Esophagus muscularis mucosa (tissue), 4 donors: ENCODE data around the gene DSCAML1. TPM values are rescaled to one million over a fixed set of nuclear protein-coding genes. Genes with fewer than 3 reads are reported as not detected.

ENCODE experiments used
- DNase-seq: peaks from one replicate; pipeline ENCODE4 v3.0.0-alpha.2; 2017; ENCODE audit errors: extremely low spot score
- H3K27ac ChIP-seq, 4 donors: fragments of 200-600 bp; sonication (generic); replicated peaks in 1 of 4; 1 replicate in 3 of 4; 2 replicates in 1 of 4; pipeline ENCODE4 v1.5.1; 2016 to 2019; ENCODE audit warnings: mild to moderate bottlenecking in 1 of 4
- H3K27me3 ChIP-seq, 4 donors: fragments of 200-600 bp; sonication (generic); one replicate each; pipeline versions ENCODE4 v1.5.1 to v1.6.0; 2016 to 2019
- H3K36me3 ChIP-seq, 4 donors: fragments of 200-600 bp; sonication (generic); one replicate each; pipeline ENCODE4 v1.5.1; 2016 to 2019
- H3K4me1 ChIP-seq, 4 donors: fragments of 200-600 bp; sonication (generic); one replicate each; pipeline ENCODE4 v1.5.1; 2016 to 2019
- H3K4me3 ChIP-seq, 4 donors: fragments of 200-600 bp; sonication (generic); 1 replicate in 2 of 4; 2 replicates in 2 of 4; pipeline ENCODE4 v1.5.1; 2016 to 2019; ENCODE audit warnings: mild to moderate bottlenecking in 4 of 4, moderate library complexity in 1 of 4
- H3K9me3 ChIP-seq, 4 donors: fragments of 200-600 bp; sonication (generic); 1 replicate in 3 of 4; 2 replicates in 1 of 4; pipeline ENCODE4 v1.5.1; 2016 to 2019
- EP300 ChIP-seq: sonication (generic); formaldehyde crosslinking; IDR thresholded peaks from one replicate; pipeline ENCODE4 v1.6.1; 2017; ENCODE audit warnings: antibody characterized with exemption
- POLR2A ChIP-seq: fragments of 450-650 bp; IDR thresholded peaks from one replicate; pipeline ENCODE4 v1.6.1; 2017; ENCODE audit warnings: antibody characterized with exemption, moderate library complexity, mild to moderate bottlenecking, low read depth
- POLR2AphosphoS5 ChIP-seq, 2 donors: sonication (generic); formaldehyde crosslinking; IDR thresholded peaks; one replicate each; pipeline ENCODE4 v1.6.1; 2017; ENCODE audit warnings: antibody characterized with exemption in 2 of 2
- WGBS: methylation state at CpG from one replicate; pipeline ENCODE4 v1.1.5; 2018; 5-methylcytosine and 5-hydroxymethylcytosine counted together
- intact Hi-C: fragments of 100-400 bp; cut with DNase I; formaldehyde crosslinking; loops from one replicate; pipeline ENCODE4 v1.15.1; 2023
- total RNA-seq, 4 donors: library from RNA; depleted of rRNA; stranded (reverse); fragments of >200 nt; gene quantifications; one replicate each; pipeline versions ENCODE4 v1.1.0 to v1.2.1, GENCODE V29; 2016
- TF ChIP-seq, protein P1 (sequence below), 3 experiments: fragments of 200-600 bp in 2 of 3; fragments of 450-650 bp in 1 of 3; sonication (generic) in 2 of 3; IDR thresholded peaks; one replicate each; pipeline ENCODE4 v1.5.1; 2017 to 2019; ENCODE audit warnings: antibody characterized with exemption in 3 of 3, mild to moderate bottlenecking in 2 of 3, moderate library complexity in 1 of 3

Gene DSCAML1
- total RNA-seq, 4 donors from 2014 or later: 0.50 to 5.8 (median 1.2) TPM

DNA sequence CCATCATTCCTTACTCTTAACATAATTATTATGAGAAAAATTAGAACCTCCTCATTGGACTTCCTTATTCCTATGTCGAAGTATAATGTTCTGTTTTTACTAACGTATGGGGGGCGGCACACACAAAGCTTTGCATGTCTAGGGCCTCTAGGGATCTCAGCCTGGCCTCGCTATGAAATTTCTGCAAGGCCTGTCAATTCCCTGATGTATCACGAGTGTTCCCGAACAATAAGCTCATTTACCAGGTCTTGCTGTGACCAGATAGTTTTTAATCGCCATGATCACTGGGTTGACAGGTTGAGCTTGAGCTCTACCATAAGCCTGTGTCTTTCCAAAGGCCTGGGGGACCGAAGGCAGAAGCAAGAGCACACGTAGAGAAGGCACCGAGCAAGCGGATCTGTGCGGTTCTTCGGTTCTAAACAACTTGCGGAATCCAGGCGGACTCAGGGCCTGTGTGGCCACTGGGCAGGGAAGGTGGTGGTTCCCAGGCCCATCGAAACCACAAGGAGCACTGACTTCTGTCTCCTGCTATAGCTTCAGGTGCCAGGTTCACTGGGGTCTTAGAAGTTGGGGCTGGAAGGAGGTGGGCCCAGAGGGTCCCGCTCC is 37.9 kb upstream of the DSCAML1 start:
- H3K4me1 ChIP-seq: peaks cover 0 to 24% (median 14%) of the 10 kb centered on the region in 4 donors
- intact Hi-C loops: no loop called here
- H3K36me3 ChIP-seq: peaks cover 0 to 28% (median 27%) of the 10 kb centered on the region in 4 donors
- peaks cover 0 to 29% (median 0%) of the 10 kb centered on the region in 4 donors for H3K27me3 ChIP-seq
- H3K9me3 ChIP-seq: no peaks in the 10 kb centered on the region
- no peak overlapping the region for H3K4me3 ChIP-seq
- WGBS: 90% methylated on average over 15 of the region's 17 CpGs
- DNase-seq: no peak
- TF ChIP-seq EP300 (no peak), POLR2AphosphoS5 (IDR thresholded peaks at IDR 0.05) (no peak), POLR2A (no peak)
- TF ChIP-seq, protein P1, sequence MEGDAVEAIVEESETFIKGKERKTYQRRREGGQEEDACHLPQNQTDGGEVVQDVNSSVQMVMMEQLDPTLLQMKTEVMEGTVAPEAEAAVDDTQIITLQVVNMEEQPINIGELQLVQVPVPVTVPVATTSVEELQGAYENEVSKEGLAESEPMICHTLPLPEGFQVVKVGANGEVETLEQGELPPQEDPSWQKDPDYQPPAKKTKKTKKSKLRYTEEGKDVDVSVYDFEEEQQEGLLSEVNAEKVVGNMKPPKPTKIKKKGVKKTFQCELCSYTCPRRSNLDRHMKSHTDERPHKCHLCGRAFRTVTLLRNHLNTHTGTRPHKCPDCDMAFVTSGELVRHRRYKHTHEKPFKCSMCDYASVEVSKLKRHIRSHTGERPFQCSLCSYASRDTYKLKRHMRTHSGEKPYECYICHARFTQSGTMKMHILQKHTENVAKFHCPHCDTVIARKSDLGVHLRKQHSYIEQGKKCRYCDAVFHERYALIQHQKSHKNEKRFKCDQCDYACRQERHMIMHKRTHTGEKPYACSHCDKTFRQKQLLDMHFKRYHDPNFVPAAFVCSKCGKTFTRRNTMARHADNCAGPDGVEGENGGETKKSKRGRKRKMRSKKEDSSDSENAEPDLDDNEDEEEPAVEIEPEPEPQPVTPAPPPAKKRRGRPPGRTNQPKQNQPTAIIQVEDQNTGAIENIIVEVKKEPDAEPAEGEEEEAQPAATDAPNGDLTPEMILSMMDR (IDR thresholded peaks at IDR 0.05): no peak
- H3K27ac ChIP-seq: no peak overlapping the region

DNA sequence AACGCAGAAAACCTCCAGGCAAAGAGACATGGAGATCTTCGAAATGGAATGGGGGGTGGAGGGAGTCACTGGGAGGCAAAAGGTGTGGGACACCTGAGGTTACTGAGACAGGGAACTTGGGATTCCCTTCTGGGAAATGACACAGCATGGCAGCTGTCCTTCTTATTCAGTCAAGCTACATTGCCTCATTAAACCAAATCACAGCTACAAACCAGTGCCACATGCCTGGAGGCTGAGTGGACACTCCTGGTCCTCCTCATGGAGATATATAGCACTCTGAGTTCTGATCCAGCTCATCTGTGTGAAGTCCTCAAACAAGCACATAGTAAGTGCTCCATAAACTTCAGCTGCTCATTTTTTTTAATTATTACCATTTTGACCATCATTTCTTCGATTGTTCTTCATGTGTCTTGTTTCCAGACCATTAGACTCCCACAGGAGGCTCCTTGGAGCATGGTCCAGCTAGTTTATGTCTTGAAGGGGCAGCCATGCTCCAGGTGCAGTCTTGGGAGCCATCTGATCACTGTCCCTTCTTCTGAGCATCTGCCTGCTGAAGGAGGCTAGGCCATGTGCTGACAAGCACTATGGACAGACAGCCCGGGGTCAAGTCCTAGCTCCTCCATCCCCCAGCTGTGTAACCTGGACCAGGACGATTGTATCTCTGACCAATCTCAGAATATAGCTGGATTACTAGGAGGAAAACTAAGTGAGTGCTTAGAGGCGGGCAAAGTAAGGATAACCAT is 37.2 kb upstream of the DSCAML1 start:
- intact Hi-C loops: no loop called here
- Histone ChIP-seq H3K9me3 (no peaks in the 10 kb centered on the region), H3K4me3 (no peak overlapping the region), H3K4me1 (peaks cover 1 to 31% (median 21%) of the 10 kb centered on the region in 4 donors), H3K27me3 (peaks cover 0 to 34% (median 0%) of the 10 kb centered on the region in 4 donors), H3K36me3 (peaks cover 0 to 21% (median 20%) of the 10 kb centered on the region in 4 donors), H3K27ac (no peak overlapping the region)
- no peak for TF ChIP-seq EP300
- TF ChIP-seq POLR2A: no peak
- TF ChIP-seq, protein P1 (IDR thresholded peaks at IDR 0.05): no peak
- no peak for TF ChIP-seq POLR2AphosphoS5 (IDR thresholded peaks at IDR 0.05)
- WGBS: 99% methylated on average over 6 of the region's 6 CpGs
- DNase-seq: no peak

DNA sequence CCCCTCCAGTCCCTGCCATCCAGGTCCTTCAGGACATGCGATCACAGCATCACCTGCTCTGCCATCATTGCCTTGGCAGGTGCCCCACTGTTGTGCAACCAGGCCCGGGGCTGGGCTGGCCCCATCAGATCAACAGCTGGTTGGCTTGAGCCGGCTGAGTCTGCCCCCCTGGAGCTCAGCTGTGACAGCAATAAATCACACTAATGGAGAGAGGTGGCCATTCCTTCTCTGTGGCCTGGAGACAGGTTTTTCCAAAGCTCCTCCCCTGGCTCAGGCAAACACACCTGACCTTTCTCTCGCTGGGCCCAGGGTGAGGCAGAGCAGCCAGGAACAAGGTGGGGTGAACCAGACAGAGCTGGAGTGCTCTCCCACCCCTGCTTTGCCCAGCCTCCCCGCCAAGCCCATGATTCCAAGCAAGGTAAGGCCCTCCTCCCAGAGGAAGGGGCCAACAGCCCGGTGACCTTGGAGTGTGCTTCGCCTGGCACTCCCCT is 36.4 kb upstream of the DSCAML1 start:
- DNase-seq: no peak
- Histone ChIP-seq H3K27me3 (peaks cover 0 to 42% (median 0%) of the 10 kb centered on the region in 4 donors), H3K4me1 (peaks cover 8 to 39% (median 29%) of the 10 kb centered on the region in 4 donors), H3K36me3 (peaks cover 0 to 13% (median 12%) of the 10 kb centered on the region in 4 donors), H3K27ac (no peak overlapping the region), H3K4me3 (no peak overlapping the region), H3K9me3 (no peaks in the 10 kb centered on the region)
- TF ChIP-seq EP300 (no peak), POLR2AphosphoS5 (IDR thresholded peaks at IDR 0.05) (no peak), POLR2A (no peak)
- TF ChIP-seq, protein P1 (IDR thresholded peaks at IDR 0.05): no peak
- WGBS: 65% methylated on average over 6 of the region's 7 CpGs
- intact Hi-C loops: no loop called here

DNA sequence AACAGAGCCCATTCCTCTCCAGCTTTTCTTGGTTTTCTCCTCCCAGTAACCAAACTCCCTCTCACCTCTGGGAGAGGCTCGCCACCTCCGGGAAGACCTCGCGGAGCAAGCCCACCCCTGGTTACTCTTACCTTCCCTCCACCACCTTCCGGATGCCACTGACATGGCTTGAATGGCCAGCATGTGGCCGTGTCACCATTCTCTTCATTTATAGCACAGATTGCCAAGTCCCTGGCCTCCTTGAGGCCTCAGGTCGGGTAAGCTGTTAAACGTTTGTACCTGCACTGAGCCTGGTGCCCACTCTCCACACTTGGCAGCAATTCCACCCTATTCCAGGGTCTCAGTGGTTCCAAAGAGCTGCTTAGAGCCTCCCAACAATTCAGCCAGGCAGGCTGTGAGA is 35.5 kb upstream of the DSCAML1 start:
- peaks cover 11 to 48% (median 33%) of the 10 kb centered on the region in 4 donors for H3K4me1 ChIP-seq
- H3K27ac ChIP-seq: no peak overlapping the region
- no peak for DNase-seq
- TF ChIP-seq, protein P1 (IDR thresholded peaks at IDR 0.05): no peak
- TF ChIP-seq EP300 (no peak), POLR2AphosphoS5 (IDR thresholded peaks at IDR 0.05) (no peak), POLR2A (no peak)
- H3K4me3 ChIP-seq: no peak overlapping the region
- intact Hi-C loops: no loop called here
- peaks cover 0 to 52% (median 0%) of the 10 kb centered on the region in 4 donors for H3K27me3 ChIP-seq
- H3K36me3 ChIP-seq: peaks cover 0 to 5% (median 3%) of the 10 kb centered on the region in 4 donors
- no peaks in the 10 kb centered on the region for H3K9me3 ChIP-seq
- WGBS: 94% methylated on average over 8 of the region's 8 CpGs
